ENCODE data around the gene CAPN1. TPM values are rescaled to one million over a fixed set of nuclear protein-coding genes. Genes with fewer than 3 reads are reported as not detected.
A peak's percentile ranks its signal among the peaks of the same experiment; 100 is the strongest.

Gene CAPN1
- total RNA-seq, 1 donor from 2014 or later: 74.6 TPM

DNA sequence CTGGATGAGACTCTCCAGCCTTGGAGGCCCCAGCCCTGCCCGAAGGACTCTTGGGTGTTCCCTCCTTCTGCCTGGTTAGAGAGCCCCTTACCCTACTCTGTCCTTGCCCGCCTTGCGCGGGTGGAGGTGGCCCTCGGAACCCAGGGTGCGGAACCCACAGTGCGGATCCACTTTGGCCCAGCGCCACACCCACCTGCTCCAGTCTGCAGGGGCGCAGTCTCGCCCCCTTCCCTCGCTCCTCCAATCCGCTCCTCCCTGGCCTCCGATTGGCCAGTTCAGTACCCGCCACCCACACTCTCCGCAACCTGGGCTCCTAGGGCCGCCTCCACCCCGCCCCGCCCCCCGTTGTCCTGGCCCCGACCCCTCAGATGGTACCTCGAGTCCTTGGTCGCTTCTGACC is 2.4 kb downstream of the CAPN1 start:
- H3K4me1 ChIP-seq: peaks cover 36% of the 10 kb centered on the region
- no peaks in the 10 kb centered on the region for H3K9me3 ChIP-seq (replicated peaks)
- no peak overlapping the region for H3K27ac ChIP-seq (replicated peaks)
- DNase-seq: no peak
- no peak overlapping the region for H3K4me3 ChIP-seq
- intact Hi-C loops (cut with micrococcal nuclease): no loop called here
- TF ChIP-seq, protein P1, sequence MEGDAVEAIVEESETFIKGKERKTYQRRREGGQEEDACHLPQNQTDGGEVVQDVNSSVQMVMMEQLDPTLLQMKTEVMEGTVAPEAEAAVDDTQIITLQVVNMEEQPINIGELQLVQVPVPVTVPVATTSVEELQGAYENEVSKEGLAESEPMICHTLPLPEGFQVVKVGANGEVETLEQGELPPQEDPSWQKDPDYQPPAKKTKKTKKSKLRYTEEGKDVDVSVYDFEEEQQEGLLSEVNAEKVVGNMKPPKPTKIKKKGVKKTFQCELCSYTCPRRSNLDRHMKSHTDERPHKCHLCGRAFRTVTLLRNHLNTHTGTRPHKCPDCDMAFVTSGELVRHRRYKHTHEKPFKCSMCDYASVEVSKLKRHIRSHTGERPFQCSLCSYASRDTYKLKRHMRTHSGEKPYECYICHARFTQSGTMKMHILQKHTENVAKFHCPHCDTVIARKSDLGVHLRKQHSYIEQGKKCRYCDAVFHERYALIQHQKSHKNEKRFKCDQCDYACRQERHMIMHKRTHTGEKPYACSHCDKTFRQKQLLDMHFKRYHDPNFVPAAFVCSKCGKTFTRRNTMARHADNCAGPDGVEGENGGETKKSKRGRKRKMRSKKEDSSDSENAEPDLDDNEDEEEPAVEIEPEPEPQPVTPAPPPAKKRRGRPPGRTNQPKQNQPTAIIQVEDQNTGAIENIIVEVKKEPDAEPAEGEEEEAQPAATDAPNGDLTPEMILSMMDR (IDR thresholded peaks at IDR 0.05; ENCODE audit: borderline replicate concordance): no peak
- no peaks in the 10 kb centered on the region for H3K27me3 ChIP-seq (ENCODE audit: low read depth)
- H3K36me3 ChIP-seq: peaks cover 38% of the 10 kb centered on the region

DNA sequence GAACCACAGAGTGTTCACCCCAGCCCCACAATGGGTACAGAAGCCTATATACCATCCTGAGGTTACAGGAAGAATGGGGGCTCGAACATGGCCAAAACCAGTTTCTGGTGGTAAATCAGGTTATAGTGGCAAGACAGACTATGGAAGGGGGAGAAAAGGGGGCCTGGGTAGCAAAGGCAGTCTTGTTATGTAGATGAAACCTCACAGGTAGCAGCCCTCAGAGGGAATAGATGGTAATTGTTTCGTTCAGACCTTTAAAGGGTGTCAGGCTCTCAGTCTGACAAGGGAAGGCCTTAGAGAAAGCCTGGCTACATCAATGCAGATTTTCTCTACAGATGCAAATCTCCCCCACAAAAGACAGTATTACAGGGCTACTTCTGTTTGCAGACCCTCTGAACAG is 3.4 kb downstream of the CAPN1 start:
- Histone ChIP-seq H3K9me3 (replicated peaks) (no peaks in the 10 kb centered on the region), H3K36me3 (peaks cover 48% of the 10 kb centered on the region), H3K4me3 (no peak overlapping the region), H3K27me3 (ENCODE audit: low read depth) (no peaks in the 10 kb centered on the region), H3K27ac (replicated peaks) (no peak overlapping the region), H3K4me1 (peaks cover 32% of the 10 kb centered on the region)
- intact Hi-C loops (cut with micrococcal nuclease): no loop called here
- TF ChIP-seq, protein P1 (IDR thresholded peaks at IDR 0.05; ENCODE audit: borderline replicate concordance): no peak
- DNase-seq: no peak

DNA sequence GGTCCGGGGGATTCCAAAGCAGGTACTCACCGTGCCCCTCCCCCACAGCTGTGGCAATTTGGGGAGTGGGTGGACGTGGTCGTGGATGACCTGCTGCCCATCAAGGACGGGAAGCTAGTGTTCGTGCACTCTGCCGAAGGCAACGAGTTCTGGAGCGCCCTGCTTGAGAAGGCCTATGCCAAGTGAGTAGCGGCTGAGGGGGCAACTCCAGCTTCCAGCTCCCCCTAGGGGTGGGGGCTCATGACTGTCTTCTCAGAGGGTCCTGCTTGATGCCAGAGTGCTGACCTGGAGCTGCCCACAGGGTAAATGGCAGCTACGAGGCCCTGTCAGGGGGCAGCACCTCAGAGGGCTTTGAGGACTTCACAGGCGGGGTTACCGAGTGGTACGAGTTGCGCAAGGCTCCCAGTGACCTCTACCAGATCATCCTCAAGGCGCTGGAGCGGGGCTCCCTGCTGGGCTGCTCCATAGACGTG is 4.2 kb downstream of the CAPN1 start:
- intact Hi-C loops (cut with micrococcal nuclease): no loop called here
- Histone ChIP-seq H3K27me3 (ENCODE audit: low read depth) (no peaks in the 10 kb centered on the region), H3K4me3 (no peak overlapping the region), H3K9me3 (replicated peaks) (no peaks in the 10 kb centered on the region), H3K36me3 (peaks cover 54% of the 10 kb centered on the region), H3K27ac (replicated peaks) (no peak overlapping the region), H3K4me1 (peaks cover 25% of the 10 kb centered on the region)
- no peak for DNase-seq
- TF ChIP-seq, protein P1 (IDR thresholded peaks at IDR 0.05; ENCODE audit: borderline replicate concordance): peak; percentile 10

DNA sequence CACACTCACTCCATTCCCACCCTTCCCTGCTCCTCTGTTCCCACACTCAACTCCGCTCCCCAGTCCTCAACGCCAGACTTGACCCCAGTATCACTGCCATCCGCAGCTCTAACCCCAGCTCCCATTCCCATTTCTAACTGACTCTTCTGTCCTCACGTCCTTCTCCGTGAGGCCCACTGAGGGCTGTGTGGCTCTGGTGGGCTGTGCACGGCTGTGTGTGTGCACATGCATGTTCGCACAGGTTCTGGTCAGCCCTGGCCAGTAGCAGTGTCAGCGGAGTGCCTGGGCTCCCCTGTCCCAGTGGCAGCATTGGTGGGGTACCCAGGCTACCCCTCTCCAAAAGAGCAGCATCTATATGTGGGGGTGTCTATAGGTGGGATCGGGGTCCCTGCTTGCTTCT is 5.0 kb downstream of the CAPN1 start:
- H3K36me3 ChIP-seq: peaks cover 62% of the 10 kb centered on the region
- intact Hi-C loops (cut with micrococcal nuclease): no loop called here
- peaks cover 18% of the 10 kb centered on the region for H3K4me1 ChIP-seq
- no peak overlapping the region for H3K4me3 ChIP-seq
- H3K27ac ChIP-seq (replicated peaks): no peak overlapping the region
- no peak for DNase-seq
- H3K9me3 ChIP-seq (replicated peaks): no peaks in the 10 kb centered on the region
- TF ChIP-seq, protein P1 (IDR thresholded peaks at IDR 0.05; ENCODE audit: borderline replicate concordance): no peak
- H3K27me3 ChIP-seq (ENCODE audit: low read depth): no peaks in the 10 kb centered on the region

DNA sequence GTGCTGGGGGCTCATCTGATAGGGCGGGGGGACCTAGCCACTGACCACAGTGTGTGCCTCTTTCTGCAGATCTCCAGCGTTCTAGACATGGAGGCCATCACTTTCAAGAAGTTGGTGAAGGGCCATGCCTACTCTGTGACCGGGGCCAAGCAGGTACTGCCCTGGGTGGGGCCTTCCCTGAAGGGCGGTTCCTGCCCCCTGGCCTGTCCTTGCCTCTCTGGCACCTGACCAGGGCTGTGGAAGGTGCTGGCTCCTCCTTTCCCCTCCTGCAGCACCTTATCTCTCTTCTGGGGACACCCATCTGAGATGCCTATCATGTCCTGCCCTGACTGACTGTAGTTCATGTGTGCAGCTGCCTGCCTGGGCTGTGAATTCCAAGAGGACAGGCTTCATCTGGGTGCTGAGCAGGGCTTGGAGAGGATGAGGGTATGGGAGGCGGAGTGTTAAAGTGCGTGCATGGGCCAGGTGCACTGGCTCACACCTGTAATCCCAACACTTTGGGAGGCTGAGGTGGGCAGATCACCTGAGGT is 5.5 kb downstream of the CAPN1 start:
- intact Hi-C loops (cut with micrococcal nuclease): no loop called here
- H3K27ac ChIP-seq (replicated peaks): no peak overlapping the region
- no peaks in the 10 kb centered on the region for H3K9me3 ChIP-seq (replicated peaks)
- peaks cover 67% of the 10 kb centered on the region for H3K36me3 ChIP-seq
- TF ChIP-seq, protein P1 (IDR thresholded peaks at IDR 0.05; ENCODE audit: borderline replicate concordance): no peak
- no peak overlapping the region for H3K4me3 ChIP-seq
- H3K4me1 ChIP-seq: peaks cover 13% of the 10 kb centered on the region
- DNase-seq: no peak
- no peaks in the 10 kb centered on the region for H3K27me3 ChIP-seq (ENCODE audit: low read depth)

All from left ventricle myocardium inferior (tissue), 1 donor.